Activated naive CD8-positive, alpha-beta T cell treated with anti-CD3 and anti-CD28 coated beads, Interleukin-2, amount 50 U/mL, for 16 hours (primary cell): ENCODE results near the gene SYNM.

ENCODE experiments used
- DNase-seq: peaks from one replicate; pipeline ENCODE4 v3.0.0-alpha.2; 2020; ENCODE audit warnings: low read depth, low spot score

SYNM gene

DNA sequence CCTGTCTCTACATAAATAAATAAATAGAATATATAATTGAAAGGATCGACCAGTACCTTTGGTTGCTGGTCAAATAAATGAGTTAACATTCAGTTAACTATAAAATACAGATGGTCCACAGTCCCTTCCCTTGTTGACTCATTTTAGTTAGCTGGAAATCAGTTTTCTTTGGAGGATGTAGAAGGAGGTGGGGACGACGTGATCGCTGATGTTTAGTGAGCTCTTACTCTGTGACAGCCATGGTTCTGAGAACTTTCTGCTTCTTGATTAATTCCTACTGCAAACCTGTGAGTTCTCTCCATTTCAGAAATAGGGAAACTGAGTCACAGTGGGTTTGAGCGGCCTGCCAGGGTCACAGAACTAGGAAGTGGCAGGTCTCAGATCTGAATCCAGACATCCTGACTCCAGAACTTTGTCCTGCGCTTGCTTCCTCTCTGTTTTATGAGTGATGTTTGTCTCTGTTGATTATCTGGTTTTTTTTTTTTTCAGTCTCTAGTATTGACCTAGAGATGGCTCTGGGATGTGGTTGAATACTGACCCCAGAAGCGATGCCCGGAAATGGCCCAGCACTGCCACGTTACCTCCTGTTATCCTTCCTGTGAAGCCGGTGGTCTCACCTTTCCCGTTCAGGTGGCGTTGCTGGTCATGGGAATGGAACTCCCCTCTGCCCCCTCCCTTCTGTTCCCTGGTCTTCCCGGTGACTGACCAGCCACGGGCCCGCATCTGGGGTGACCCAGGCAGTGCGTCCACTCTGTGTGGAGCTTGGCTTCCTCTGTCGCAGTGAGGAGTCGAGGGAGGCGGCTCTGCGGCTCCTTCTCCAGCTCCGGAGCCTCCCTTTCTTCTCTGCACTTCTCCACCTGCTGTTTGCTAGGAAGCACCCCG is 18.2 kb downstream of the SYNM start:
- no peak for DNase-seq

DNA sequence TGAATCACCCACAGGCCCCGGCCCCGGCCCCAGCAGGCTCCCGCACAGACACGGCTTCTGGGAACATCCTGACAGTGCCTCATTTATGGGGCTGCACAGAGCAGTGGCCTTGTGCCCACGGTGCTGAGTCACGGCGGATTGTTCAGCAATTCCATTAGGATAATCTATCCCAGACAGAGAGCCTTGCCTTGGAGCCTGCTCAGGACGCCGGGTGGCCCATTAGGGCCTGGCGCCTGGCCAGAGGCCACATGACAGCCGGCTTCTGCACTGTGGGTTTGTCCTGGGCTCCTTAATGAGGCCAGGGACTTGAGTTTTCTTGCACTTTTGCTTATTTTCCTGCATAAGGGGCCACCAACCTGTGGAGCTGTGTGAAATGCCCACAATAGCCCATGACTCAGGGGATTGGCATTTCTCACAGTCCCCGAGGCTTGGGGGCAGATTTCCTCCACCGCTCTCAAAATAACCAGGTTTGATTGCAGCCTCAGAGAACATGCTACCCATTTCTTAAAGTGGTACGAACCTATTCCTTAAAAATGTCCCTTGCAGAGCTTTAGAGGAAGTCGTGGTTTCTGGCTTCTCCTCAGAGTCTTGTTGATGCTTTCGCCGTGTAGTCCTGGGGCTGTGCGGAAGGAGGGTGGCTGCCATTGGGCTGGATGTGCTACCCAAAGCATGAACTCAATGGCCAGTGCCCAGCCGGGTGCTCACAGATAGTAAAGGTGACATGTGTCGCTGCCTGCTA is 19.0 kb downstream of the SYNM start:
- DNase-seq: no peak

DNA sequence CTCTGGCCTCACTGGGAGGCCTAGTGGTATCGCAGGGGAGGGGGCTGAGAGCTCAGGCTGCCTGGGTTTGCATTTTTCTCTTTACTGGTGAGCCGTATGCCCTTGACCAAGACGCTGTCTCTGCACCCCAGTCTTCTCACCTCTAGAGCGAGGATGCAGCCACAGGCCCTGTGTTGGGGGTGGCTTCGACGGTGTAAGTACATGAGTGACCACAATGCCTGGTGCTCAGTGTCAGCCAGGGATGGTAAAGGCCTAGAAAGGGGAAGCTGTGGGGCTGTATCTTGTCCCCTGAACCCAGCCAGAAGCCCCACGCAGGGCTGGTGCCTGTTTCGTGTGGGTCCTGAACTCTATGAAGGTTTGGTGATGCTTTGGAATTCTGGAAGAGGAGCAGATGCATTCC is 19.8 kb downstream of the SYNM start:
- no peak for DNase-seq

DNA sequence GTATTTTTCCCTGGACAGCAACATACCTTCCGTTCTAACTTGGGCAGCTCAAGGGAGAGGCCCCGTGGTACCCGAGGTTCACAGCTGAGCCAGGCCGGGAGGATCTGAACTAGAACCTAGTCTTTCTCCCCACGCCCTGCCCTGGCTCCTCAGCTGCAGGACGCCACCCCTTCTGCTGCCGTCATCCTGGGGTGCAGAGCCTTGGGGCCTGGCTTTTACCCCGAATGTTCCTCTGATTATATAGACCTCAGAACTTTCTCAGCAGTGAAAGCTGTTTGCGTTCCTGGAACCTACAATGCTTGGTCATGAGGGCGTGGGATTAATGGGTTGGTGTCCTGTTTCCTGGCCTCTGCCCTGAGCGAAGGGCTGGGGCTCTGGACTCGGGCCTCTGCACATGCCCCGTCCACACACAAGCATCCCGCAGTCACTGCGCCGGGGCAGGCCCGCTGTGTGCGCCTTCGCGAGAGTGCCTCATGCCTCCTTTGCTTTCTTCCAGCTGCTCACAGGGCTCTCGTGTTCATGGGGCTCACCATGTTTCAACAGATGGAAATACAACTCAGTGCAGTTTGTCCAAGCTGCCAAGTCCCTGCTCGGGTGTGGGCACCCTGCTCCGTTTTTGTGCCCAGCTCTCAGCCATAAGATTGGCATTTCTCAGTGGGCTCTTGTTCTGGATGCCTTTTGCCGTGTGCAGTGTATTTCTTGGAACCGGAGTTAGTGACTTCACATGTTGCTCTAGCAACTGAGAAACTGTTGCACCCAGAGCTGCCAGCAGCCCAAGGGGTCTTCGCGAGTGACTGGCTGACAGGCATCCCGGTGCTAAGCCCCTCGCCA is 20.4 kb downstream of the SYNM start:
- DNase-seq: no peak

DNA sequence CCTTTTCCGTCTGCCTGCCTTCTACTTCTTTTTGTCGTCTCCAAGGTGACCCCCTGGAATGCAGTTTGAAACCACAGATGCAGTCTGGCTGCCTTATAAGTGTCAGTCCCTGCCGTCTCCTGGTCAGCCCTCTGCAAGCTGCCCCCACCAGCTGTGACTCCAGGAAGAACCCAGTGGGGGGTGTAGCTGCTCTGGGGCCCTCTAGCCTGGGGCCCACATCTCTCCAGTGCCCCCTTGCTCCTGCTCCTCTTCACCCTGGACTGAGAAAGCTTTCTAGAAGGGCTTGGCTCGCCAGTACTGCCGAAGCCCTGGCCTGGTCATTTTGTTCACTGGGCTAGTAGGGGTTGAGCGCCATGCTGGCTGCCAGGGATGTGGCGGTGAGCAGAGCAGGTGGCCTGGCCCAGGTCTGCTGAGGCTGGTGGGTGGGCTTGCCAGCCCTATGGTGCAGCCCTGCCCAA is 21.3 kb downstream of the SYNM start:
- DNase-seq: no peak

DNA sequence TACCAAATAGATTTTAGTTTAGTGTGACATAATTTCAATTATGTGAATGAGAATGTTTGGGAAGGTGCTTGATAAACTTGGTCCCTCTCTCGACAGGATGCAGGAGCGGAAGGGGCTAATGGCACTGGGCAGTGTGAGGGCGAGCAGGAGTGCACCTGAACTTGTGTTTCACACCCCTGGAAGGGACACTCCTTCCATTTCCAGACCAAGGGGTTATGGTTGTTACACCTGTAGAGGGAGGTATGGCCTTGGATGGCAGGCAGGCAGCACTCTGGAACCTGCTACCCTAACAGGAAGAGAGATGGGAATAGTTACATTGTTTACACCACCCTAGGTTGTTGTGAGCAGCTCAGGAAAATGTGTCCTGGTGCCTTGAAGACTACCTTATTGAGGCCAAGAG is 22.1 kb downstream of the SYNM start:
- no peak for DNase-seq

DNA sequence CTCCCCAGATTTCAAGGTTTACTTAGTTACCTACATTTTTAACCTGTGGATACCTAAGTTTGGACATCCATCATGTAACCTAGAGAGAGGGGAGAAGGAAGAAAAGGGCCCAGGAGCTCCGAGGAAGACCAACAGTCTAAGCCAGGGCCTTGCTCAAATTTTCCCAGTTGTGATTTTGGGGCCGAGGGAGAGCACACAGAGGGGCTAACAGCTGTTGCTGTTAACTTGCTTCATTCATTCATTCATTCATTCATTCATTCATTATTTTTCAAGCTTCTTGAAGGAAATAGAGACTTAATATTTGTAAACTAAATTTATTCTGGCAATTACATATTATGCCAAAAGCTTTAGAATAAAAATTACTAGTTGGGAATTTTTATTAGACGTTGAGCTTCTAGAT is 22.9 kb downstream of the SYNM start:
- no peak for DNase-seq

DNA sequence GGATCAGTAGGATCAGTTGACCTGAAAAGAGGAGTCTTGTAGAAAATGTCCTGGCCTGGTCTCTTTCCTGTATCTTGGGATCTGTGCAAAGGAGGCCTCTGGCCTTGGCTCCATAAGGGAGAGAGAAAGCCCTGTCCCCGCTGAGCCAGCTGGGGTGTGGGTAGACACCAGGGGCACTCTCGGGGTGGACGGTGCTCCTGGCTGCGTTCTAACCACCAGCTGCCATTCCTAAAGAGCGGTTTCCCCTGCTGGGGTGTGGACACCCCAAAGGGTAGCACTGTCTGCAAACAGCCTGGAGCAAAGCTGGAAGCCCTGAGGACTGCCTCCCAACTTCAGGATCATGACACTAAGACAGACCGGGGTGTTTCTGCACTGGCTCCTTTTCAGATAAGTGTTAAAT is 23.5 kb downstream of the SYNM start:
- DNase-seq: no peak

DNA sequence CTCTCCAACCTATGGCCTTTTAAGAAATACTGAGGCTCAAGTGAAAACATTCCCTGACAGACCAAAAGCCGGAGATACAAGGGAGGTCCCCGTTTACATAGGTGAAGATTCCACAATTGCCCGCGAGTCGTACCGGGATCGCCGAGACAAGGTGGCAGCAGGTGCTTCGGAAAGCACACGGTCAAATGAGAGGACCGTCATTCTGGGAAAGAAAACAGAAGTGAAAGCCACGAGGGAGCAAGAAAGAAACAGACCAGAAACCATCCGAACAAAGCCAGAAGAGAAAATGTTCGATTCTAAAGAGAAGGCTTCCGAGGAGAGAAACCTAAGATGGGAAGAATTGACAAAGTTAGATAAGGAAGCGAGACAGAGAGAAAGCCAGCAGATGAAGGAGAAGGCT is 24.8 kb downstream of the SYNM start:
- no peak for DNase-seq

DNA sequence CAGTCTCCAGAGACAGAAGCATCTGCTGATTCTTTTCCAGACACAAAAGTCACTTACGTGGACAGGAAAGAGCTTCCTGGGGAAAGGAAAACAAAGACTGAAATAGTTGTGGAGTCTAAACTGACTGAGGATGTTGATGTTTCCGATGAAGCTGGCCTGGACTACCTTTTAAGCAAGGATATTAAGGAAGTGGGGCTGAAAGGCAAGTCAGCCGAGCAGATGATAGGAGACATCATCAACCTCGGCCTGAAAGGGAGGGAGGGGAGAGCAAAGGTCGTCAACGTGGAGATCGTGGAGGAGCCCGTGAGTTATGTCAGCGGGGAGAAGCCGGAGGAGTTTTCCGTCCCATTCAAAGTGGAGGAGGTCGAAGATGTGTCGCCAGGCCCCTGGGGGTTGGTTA is 25.4 kb downstream of the SYNM start:
- no peak for DNase-seq

DNA sequence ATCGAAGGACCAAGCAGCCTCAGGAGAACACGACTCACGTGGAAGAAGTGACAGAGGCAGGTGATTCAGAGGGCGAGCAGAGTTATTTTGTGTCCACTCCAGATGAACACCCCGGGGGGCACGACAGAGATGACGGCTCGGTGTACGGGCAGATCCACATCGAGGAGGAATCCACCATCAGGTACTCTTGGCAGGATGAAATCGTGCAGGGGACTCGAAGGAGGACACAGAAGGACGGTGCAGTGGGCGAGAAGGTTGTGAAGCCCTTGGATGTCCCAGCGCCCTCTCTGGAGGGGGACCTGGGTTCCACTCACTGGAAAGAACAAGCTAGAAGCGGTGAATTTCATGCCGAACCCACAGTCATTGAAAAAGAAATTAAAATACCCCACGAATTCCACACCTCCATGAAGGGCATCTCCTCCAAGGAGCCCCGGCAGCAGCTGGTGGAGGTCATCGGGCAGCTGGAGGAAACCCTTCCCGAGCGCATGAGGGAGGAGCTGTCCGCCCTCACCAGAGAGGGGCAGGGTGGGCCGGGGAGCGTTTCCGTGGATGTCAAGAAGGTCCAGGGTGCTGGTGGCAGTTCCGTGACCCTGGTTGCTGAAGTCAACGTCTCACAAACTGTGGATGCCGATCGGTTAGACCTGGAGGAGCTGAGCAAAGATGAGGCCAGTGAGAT is 26.0 kb downstream of the SYNM start:
- DNase-seq: no peak

DNA sequence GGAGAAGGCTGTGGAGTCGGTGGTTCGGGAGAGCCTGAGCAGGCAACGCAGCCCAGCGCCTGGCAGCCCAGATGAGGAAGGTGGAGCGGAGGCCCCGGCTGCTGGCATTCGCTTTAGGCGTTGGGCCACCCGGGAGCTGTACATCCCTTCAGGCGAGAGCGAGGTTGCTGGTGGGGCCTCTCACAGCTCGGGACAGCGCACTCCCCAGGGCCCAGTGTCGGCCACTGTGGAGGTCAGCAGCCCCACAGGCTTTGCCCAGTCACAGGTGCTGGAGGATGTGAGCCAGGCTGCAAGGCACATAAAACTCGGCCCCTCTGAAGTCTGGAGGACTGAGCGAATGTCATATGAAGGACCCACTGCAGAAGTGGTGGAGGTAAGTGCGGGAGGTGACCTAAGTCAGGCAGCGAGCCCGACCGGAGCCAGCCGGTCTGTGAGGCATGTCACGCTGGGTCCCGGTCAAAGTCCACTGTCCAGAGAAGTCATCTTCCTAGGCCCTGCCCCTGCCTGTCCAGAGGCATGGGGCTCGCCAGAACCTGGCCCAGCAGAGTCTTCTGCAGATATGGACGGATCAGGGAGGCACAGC is 26.7 kb downstream of the SYNM start:
- DNase-seq: no peak

DNA sequence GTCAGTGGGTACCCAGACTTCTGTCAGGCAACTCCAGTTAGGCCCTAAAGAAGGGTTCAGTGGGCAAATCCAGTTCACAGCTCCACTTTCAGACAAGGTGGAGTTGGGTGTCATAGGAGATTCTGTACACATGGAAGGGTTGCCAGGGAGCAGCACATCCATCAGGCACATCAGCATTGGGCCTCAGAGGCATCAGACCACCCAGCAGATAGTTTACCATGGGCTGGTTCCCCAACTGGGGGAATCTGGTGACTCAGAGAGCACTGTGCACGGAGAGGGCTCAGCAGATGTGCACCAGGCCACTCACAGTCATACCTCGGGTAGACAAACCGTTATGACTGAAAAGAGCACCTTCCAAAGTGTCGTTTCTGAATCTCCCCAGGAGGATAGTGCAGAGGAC is 27.2 kb downstream of the SYNM start:
- no peak for DNase-seq

DNA sequence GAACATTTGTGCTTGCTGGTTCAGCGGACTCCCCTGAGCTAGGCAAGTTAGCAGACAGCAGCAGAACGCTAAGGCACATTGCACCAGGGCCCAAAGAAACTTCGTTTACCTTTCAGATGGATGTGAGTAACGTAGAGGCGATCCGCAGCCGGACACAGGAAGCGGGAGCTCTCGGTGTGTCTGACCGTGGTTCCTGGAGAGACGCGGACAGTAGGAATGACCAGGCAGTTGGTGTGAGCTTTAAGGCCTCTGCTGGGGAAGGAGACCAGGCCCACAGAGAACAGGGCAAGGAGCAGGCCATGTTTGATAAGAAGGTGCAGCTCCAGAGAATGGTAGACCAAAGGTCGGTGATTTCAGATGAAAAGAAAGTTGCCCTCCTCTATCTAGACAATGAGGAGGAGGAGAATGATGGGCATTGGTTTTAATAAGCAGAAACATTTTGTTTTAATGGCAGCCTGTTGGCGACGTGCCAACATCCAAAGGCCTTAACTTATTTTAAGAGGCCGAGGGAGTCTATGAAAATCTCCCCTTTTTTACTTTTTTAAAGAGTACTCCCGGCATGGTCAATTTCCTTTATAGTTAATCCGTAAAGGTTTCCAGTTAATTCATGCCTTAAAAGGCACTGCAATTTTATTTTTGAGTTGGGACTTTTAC is 27.9 kb downstream of the SYNM start:
- DNase-seq: no peak

DNA sequence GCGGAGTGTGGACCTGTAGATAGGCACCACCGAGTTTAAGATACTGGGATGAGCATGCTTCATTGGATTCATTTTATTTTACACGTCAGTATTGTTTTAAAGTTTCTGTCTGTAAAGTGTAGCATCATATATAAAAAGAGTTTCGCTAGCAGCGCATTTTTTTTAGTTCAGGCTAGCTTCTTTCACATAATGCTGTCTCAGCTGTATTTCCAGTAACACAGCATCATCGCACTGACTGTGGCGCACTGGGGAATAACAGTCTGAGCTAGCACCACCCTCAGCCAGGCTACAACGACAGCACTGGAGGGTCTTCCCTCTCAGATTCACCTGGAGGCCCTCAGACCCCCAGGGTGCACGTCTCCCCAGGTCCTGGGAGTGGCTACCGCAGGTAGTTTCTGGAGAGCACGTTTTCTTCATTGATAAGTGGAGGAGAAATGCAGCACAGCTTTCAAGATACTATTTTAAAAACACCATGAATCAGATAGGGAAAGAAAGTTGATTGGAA is 29.5 kb downstream of the SYNM start:
- DNase-seq: no peak

DNA sequence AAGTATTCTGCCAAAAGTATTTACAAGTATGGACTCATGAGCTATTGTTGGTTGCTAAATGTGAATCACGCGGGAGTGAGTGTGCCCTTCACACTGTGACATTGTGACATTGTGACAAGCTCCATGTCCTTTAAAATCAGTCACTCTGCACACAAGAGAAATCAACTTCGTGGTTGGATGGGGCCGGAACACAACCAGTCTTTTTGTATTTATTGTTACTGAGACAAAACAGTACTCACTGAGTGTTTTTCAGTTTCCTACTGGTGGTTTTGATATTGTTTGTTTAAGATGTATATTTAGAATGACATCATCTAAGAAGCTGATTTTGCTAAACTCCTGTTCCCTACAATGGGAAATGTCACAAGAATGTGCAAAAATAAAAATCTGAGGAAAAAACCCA is 30.3 kb downstream of the SYNM start:
- no peak for DNase-seq

DNA sequence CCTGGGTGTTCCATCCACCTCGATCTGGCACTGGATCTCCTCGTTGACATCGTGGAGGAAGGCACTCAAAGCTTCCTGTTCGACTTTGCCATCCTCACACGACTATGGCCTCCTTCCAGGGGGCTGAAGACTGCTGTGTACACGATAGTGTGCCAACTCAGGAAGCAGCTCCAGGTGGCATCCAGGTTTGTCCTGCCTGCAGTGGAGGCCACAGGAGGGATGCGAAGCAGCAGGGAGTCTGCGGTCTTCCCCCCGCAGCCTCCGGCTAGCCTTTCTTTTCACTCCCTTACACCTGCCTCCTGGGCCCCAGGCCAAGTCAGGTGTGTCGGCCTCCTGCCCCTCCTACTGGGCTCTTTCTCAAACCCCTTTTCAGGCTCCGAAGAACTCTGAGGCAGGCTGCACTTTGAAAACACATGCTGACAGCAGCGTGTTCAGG is 32.2 kb downstream of the SYNM start:
- no peak for DNase-seq

DNA sequence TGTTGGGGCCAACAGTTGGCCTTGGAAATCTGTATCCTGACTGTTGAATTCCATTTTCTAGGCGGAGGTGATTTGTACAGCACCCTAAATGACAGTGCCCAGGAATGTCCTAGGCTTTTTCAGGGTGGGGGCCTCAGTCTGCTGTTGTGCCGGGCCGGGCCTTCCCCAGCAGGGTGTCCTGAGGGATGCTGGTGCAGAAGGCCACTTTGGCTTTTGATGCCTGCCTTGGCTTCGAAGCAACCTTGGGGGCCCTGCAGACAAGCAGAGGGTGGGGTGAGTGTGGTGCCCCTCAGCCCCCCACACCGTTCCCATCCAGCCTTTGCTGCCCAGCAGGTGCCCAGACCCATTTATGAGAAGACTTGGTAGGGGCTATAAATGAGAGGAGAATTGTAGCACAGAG is 33.0 kb downstream of the SYNM start:
- DNase-seq: no peak

DNA sequence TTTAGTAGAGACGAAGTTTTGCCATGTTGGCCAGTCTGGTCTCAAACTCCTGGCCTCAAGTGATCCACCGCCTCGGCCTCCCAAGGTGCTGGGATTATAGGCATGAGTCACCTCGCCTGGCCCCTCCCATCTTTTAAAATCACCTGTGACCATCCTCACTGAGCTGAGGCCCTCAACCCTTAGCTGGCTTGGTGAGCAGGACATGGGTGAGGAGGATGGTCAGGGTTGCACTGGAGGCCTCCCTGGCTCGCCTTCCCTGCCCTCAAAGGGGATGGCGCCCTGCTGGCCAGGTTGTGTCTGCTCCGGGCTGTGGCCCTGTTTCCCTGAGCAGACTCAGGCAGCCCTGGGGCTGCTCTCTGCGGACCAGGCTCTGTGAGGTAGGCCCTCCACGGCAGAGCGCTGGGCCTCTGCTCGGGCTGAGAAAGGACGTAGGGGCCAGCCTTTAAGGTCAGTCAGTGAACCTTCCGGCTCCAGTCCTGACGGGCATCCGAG is 33.7 kb downstream of the SYNM start:
- no peak for DNase-seq

DNA sequence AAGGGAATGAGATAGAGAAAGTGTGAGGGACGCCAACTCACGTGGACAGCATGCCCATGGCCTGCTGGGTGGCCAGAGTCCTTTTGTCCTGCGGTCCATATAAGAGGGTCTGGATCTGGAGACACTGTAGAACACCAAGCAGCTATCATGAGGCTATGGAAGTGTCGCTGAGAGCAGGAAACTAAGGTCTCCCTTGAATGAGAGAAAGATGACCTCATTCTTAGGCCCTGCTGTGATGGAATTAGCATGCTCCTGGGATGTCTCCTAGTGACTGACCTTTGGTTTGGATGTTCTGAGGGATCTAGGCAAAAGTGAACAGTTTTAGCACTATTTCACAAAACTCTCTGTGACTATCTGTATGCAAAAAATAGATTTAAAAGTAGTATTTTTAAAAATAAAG is 34.4 kb downstream of the SYNM start:
- no peak for DNase-seq
